ENCODE results near the gene SERPINI1. TPM values are rescaled to one million over a fixed set of nuclear protein-coding genes. Genes with fewer than 3 reads are reported as not detected.

Gene SERPINI1
- total and polyA plus RNA-seq, 2 experiments from 2014 or later, result 7.3 to 9.8 TPM

DNA sequence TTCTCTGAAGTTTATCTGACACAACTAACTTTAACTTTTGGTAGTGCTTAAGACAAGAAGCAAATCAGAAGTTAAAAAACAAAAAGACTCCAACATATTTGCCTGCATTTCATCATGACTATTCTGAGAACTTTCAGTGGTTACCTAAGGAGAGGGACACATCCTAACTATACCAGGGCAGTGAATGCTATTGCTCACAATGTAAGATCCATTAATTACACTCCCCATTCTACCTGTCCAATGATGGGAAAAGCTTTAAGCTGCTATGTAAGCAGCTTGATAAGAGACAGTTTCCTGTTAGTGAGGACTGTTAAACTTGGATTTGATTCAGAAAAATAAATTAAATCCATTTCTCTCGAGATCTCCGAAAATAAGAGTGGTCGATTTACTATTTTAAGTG is 37.5 kb downstream of the SERPINI1 start:
- H3K4me2 ChIP-seq (ENCODE audit: unreplicated experiment), result no peak overlapping the region

DNA sequence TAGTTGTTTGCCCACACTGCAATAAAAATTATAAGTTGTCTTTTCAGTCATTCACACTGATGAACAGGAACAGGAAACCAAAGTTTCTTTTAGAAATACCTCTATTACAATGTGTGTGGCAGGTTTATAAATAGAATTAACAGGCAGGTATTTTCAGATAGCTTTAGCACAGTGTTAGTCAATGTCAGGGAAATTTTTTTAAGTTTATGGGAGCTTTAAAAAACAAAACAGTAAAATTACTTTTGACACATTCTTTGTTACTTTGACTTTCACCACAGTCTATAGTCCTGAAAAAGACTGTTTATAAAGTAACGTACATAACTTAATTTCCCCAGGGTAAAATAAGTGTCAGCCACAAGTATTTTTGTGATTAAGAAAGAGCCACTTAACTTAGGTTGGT is 38.1 kb downstream of the SERPINI1 start:
- TF ChIP-seq EZH2phosphoT487 (IDR thresholded peaks at IDR 0.05; ENCODE audit: insufficient read depth, low read depth), result no peak
- TF ChIP-seq EZH2 (IDR thresholded peaks at IDR 0.05; ENCODE audit: insufficient read depth, poor library complexity, severe bottlenecking), result no peak
- no peak overlapping the region for H3K4me2 ChIP-seq (ENCODE audit: unreplicated experiment)
- no peak overlapping the region for H3K9ac ChIP-seq
- no peak for DNase-seq
- H2AFZ ChIP-seq, result no peak overlapping the region
- H3K4me1 ChIP-seq (ENCODE audit: insufficient read depth), result no peaks in the 10 kb centered on the region
- H3K9me2 ChIP-seq (ENCODE audit: insufficient read depth), result no peaks in the 10 kb centered on the region
- in situ Hi-C loops (cut with MboI), result no loop called here
- no peaks in the 10 kb centered on the region for H3K9me3 ChIP-seq (ENCODE audit: low read depth)
- H3K27ac ChIP-seq, result no peak overlapping the region
- no peaks in the 10 kb centered on the region for H3F3A ChIP-seq (ENCODE audit: insufficient read depth)
- WGBS, 2 experiments (ENCODE audit: low coverage in 1 of 2, low lambda C conversion rate in 2 of 2, missing lambda C conversion rate in 2 of 2), result 55 to 67% methylated on average over 1 of the region's 1 CpG
- no peaks in the 10 kb centered on the region for H3K27me3 ChIP-seq (replicated peaks; ENCODE audit: insufficient read depth)
- H3K4me3 ChIP-seq, result no peak overlapping the region
- H4K20me1 ChIP-seq (ENCODE audit: insufficient read depth), result no peaks in the 10 kb centered on the region
- no peaks in the 10 kb centered on the region for H3K36me3 ChIP-seq (ENCODE audit: low read depth)
- no peaks in the 10 kb centered on the region for H3K79me2 ChIP-seq (ENCODE audit: insufficient read depth)

More for the DNA sequence above, 37.5 kb downstream of the SERPINI1 start:
- no peak overlapping the region for H2AFZ ChIP-seq
- H3F3A ChIP-seq (ENCODE audit: insufficient read depth), result no peaks in the 10 kb centered on the region
- H4K20me1 ChIP-seq (ENCODE audit: insufficient read depth), result no peaks in the 10 kb centered on the region
- H3K9ac ChIP-seq, result no peak overlapping the region
- WGBS, 2 experiments (ENCODE audit: low coverage in 1 of 2, low lambda C conversion rate in 2 of 2, missing lambda C conversion rate in 2 of 2), result 6 to 8% methylated on average over 3 of the region's 3 CpGs
- no peaks in the 10 kb centered on the region for H3K4me1 ChIP-seq (ENCODE audit: insufficient read depth)
- no peaks in the 10 kb centered on the region for H3K79me2 ChIP-seq (ENCODE audit: insufficient read depth)
- no peaks in the 10 kb centered on the region for H3K36me3 ChIP-seq (ENCODE audit: low read depth)
- no peaks in the 10 kb centered on the region for H3K27me3 ChIP-seq (replicated peaks; ENCODE audit: insufficient read depth)
- TF ChIP-seq EZH2 (IDR thresholded peaks at IDR 0.05; ENCODE audit: insufficient read depth, poor library complexity, severe bottlenecking), result no peak
- no peak for TF ChIP-seq EZH2phosphoT487 (IDR thresholded peaks at IDR 0.05; ENCODE audit: insufficient read depth, low read depth)
- no peak overlapping the region for H3K4me3 ChIP-seq
- DNase-seq, result no peak
- no peaks in the 10 kb centered on the region for H3K9me2 ChIP-seq (ENCODE audit: insufficient read depth)
- no peak overlapping the region for H3K27ac ChIP-seq
- H3K9me3 ChIP-seq (ENCODE audit: low read depth), result no peaks in the 10 kb centered on the region
- in situ Hi-C loops (cut with MboI), result no loop called here

- in situ Hi-C loops (cut with MboI), result no loop called here
- H3F3A ChIP-seq (ENCODE audit: insufficient read depth), result no peaks in the 10 kb centered on the region
- H2AFZ ChIP-seq, result no peak overlapping the region
- H3K4me1 ChIP-seq (ENCODE audit: insufficient read depth), result no peaks in the 10 kb centered on the region
- no peaks in the 10 kb centered on the region for H3K79me2 ChIP-seq (ENCODE audit: insufficient read depth)
- no peaks in the 10 kb centered on the region for H4K20me1 ChIP-seq (ENCODE audit: insufficient read depth)
- no peak for DNase-seq
- H3K36me3 ChIP-seq (ENCODE audit: low read depth), result no peaks in the 10 kb centered on the region
- peaks cover 4% of the 10 kb centered on the region; the same call in 1 of the 2 replicates for H3K9me2 ChIP-seq (ENCODE audit: insufficient read depth)
- H3K9ac ChIP-seq, result no peak overlapping the region
- H3K27ac ChIP-seq, result no peak overlapping the region
- H3K27me3 ChIP-seq (replicated peaks; ENCODE audit: insufficient read depth), result no peaks in the 10 kb centered on the region
- 4 to 5% methylated on average over 4 of the region's 4 CpGs for WGBS, 2 experiments (ENCODE audit: low coverage in 1 of 2, low lambda C conversion rate in 2 of 2, missing lambda C conversion rate in 2 of 2)
- no peak overlapping the region for H3K4me3 ChIP-seq
- no peak overlapping the region for H3K4me2 ChIP-seq (ENCODE audit: unreplicated experiment)
- no peaks in the 10 kb centered on the region for H3K9me3 ChIP-seq (ENCODE audit: low read depth)
- no peak for TF ChIP-seq EZH2 (IDR thresholded peaks at IDR 0.05; ENCODE audit: insufficient read depth, poor library complexity, severe bottlenecking)
- TF ChIP-seq EZH2phosphoT487 (IDR thresholded peaks at IDR 0.05; ENCODE audit: insufficient read depth, low read depth), result no peak
Observed at GRCh38 chr3:167776066-167776685, 40.7 kb downstream of the SERPINI1 start.

DNA sequence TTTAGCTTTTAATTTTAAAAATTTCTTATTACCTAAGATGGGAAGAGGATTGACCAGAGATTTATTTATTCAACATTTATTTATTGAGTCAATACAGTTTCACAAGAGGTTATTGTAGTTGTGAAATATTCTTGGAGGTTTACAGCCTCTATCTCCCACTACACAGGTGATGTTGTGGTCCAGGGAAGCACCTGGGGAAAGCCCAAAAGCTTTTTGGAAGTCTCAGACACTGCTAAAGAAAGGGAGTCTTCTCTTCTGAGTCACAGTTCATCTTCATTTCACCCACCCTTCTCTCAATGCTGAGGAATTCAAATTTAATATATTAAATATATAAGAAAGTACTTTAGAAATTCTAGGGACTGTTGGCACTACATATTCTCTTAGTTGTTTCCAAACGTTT is 41.8 kb downstream of the SERPINI1 start:
- no peaks in the 10 kb centered on the region for H3K79me2 ChIP-seq (ENCODE audit: insufficient read depth)
- TF ChIP-seq EZH2 (IDR thresholded peaks at IDR 0.05; ENCODE audit: insufficient read depth, poor library complexity, severe bottlenecking) (no peak), EZH2phosphoT487 (IDR thresholded peaks at IDR 0.05; ENCODE audit: insufficient read depth, low read depth) (no peak)
- H3K27me3 ChIP-seq (replicated peaks; ENCODE audit: insufficient read depth), result no peaks in the 10 kb centered on the region
- no peaks in the 10 kb centered on the region for H3K9me3 ChIP-seq (ENCODE audit: low read depth)
- no peaks in the 10 kb centered on the region for H3F3A ChIP-seq (ENCODE audit: insufficient read depth)
- H3K4me2 ChIP-seq (ENCODE audit: unreplicated experiment), result no peak overlapping the region
- WGBS, 2 experiments (ENCODE audit: low coverage in 1 of 2, low lambda C conversion rate in 2 of 2, missing lambda C conversion rate in 2 of 2), result 12 to 14% methylated on average over 1 of the region's 1 CpG
- H3K9me2 ChIP-seq (ENCODE audit: insufficient read depth), result peaks cover 4% of the 10 kb centered on the region; the same call in 1 of the 2 replicates
- H3K27ac ChIP-seq, result no peak overlapping the region
- no peak overlapping the region for H2AFZ ChIP-seq
- no peaks in the 10 kb centered on the region for H4K20me1 ChIP-seq (ENCODE audit: insufficient read depth)
- H3K36me3 ChIP-seq (ENCODE audit: low read depth), result no peaks in the 10 kb centered on the region
- in situ Hi-C loops (cut with MboI), result no loop called here
- no peak overlapping the region for H3K4me3 ChIP-seq
- no peak for DNase-seq
- H3K4me1 ChIP-seq (ENCODE audit: insufficient read depth), result no peaks in the 10 kb centered on the region
- H3K9ac ChIP-seq, result no peak overlapping the region

All from GM23248 (cell line).